AG10803 (cell line): ENCODE measurements around the gene TPRKB.
"Not testable (repeated sequence)": the region's sequence is repeated elsewhere in the genome, so short reads cannot be mapped to it uniquely, and the experiment has no call there.

Experiments
- DNase-seq: peaks from one replicate; pipeline ENCODE4 v3.0.0; 2010; ENCODE audit warnings: low read depth
- H3K4me3 ChIP-seq: 2 replicates; pipeline ENCODE4 v1.5.1; 2011; ENCODE audit warnings: mild to moderate bottlenecking, low read length, control low read depth
- CTCF ChIP-seq: conservative IDR thresholded peaks from 2 replicates; pipeline ENCODE4 v1.5.1; 2011; ENCODE audit warnings: mild to moderate bottlenecking, low read length, control low read depth, inconsistent platforms

TPRKB gene

GRCh38 chr2:73736855-73737779 lies at the start of gene TPRKB:
TSS of gene TPRKB (minus strand) at chr2:73737345. CDS start at chr2:73734569, 2,776 bp downstream.
- no peak for TF ChIP-seq CTCF
- H3K4me3 ChIP-seq, result peak within 1 kb of the TSS; percentile 69

DNA sequence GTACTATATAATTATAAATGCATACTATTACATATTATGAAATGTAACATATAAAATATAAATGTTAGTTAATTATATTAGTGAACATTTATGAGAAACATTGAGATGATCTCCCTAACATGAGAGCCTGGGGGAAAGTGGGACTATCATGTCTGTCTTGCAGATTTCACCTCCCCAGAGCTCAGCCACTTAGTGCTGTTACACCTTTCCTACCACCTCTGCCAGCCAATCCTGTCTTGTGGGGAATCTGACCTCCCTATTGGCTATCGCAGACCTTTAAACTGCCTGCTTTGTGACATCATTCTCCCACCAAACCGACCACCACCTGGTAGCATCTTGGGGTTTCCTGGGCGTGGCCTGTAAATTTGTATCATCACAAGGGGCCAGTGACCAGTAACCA lies 46.7 kb upstream of the TPRKB start, which contains the start of gene C2orf78:
TSS of gene C2orf78 (plus strand) at position 301 of the 400 bp plus-strand sequence. CDS start 127 bp downstream, outside the sequence.
- H3K4me3 ChIP-seq, DNase-seq: not testable (repeated sequence)

More at GRCh38 chr2:73736855-73737779, at the start of gene TPRKB:
- DNase-seq, result peak; percentile 98

GRCh38 chr2:73783402-73783801 lies 46.3 kb upstream of the TPRKB start:
- not testable (repeated sequence) for DNase-seq, H3K4me3 ChIP-seq

DNA sequence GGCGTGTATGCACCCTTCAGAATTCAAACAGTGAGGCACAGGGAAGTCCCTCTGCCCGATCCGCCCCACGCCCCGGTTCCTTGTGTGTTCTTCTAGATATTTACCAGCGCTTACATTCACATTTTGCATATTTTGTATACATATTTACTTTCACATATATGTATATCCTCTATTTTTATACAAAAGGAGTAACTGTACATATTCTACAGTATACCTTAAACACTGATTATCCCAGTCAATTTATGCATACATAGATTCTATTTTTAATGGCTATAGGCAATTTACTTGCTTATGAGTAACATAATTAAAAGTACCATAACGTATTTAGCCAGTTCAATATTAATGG lies 43.1 kb upstream of the TPRKB start:
- DNase-seq, result no peak
- peak overlapping the region; percentile 99 for H3K4me3 ChIP-seq

DNA sequence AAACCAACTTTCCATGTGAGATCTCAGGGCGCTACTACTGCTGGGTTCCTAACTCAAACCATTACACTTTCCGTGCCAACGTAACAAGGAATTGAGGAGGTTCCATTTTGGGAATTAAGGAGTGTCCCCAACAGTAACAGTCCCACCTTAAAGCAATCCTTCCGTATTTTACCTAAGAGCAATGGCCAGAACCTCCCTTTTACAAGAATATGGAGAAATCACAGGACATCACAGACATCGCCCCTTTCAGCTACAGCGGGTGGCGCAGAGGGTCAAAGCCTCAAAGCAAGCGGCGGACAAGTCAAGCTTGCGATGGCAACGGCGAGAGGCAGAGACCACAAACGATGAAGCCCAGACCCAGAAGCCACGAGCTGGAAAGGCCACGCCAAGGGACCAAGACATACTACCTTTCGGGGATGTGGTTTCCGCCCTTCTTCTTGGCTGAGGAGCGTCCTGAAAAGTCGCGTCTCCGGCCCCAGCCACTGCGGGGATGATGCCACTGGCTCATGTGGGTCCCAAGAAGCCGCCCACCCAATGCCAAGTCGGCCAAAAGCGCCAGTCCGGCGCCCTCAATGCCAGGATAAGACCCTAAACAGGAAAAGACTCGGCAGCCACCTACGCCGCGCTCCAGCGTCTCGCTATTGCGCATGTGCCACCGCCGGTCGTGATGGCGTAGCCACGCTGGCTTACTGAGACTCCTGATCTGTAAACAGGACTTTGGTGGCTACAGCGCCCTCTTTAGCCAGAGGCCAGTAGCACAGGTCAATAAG lies 42.5 kb upstream of the TPRKB start, which contains the start of gene DUSP11:
TSS of gene DUSP11 (minus strand) at position 637 of the 770 bp plus-strand sequence. CDS start at position 508, 129 bp downstream.
- TF ChIP-seq CTCF, result peak; percentile 96
- DNase-seq, result peak; percentile 91
- H3K4me3 ChIP-seq, result peak within 1 kb of the TSS; percentile 99

More for the DNA sequence above, 43.1 kb upstream of the TPRKB start:
- TF ChIP-seq CTCF, result no peak

DNA sequence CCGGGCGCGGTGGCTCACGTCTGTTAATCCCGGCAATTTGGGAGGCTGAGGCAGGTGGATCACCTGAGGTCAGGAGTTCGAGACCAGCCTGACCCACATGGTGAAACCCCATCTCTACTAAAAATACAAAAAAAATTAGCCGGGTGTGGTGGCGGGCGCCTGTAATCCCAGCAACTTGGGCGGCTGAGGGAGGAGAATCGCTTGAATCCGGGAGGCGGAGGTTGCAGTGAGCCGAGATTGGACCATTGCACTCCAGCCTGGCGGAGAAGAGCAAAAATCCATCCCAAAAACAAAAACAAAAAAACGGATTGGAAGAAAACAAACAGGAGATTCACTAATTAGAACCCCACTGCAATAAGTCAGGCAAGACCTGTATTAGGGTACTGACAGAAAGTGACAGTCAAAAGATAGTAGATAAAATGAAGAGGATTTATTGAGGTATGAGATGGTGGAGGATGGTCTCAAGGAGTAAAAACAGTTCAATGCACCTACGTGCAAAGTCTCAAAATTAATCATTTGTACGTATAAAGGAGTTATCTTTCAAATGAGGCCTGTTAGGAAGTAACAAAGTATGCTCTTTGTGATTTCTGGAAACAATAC lies 41.8 kb upstream of the TPRKB start:
- not testable (repeated sequence) for DNase-seq
- H3K4me3 ChIP-seq, result peak overlapping the region; percentile 99

DNA sequence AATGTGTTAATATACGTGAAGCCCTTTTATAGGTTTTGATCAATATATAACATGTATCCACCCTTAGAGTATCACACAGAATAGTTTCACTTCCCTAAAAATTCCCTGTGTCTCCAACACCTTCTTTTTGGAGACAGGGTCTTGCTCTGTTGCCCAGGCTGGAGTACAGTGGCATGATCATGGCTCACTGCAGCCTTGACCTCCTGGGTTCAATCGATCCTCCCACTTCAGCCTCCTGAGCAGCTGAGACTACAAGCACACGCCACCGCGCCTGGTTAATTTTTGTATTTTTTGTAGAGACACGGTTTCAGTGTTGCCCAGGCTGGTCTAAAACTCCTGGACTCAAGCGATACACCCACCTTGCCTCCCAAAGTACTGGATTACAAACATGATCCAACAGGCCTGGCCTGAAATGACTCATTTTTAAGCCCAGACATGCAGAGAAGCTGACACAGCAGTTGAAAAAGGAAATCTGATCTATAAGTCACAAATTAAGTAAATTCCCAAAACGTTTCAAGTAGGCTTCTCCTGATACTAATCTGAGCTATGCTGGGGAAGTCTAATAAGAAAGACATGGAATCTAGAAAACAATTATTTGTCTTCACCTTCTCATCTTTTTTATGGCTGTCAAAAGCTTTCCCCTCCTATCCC lies 39.8 kb upstream of the TPRKB start:
- DNase-seq, result no peak
- TF ChIP-seq CTCF, result no peak
- no peak overlapping the region for H3K4me3 ChIP-seq

- H3K4me3 ChIP-seq, result no peak overlapping the region
- no peak for TF ChIP-seq CTCF
- no peak for DNase-seq
Observed at GRCh38 chr2:73776381-73776780, 39.2 kb upstream of the TPRKB start.
